Ovary (tissue), 3 donors: ENCODE results near the gene OLIG2.

Source experiments
- CTCF ChIP-seq, 3 donors: fragments of 450-650 bp in 2 of 3; fragments of 200-600 bp in 1 of 3; IDR thresholded peaks; one replicate each; pipeline versions ENCODE4 v1.5.1 to v1.8.0; 2016 to 2022; ENCODE audit warnings: antibody characterized with exemption in 3 of 3, mild to moderate bottlenecking in 1 of 3
- EP300 ChIP-seq: sonication (generic); formaldehyde crosslinking; IDR thresholded peaks from one replicate; pipeline ENCODE4 v1.6.1; 2017; ENCODE audit warnings: antibody characterized with exemption
- POLR2A ChIP-seq: fragments of 450-650 bp; IDR thresholded peaks from one replicate; pipeline ENCODE4 v1.6.1; 2017; ENCODE audit warnings: antibody characterized with exemption, mild to moderate bottlenecking, moderate library complexity
- donor health status: DM: no; HTN: no; CAD: no.

GRCh38 chr21:33075596-33076195 is 50.0 kb downstream of the OLIG2 start:
- TF ChIP-seq CTCF (IDR thresholded peaks at IDR 0.05) = no peak
- no peak for TF ChIP-seq EP300
- TF ChIP-seq POLR2A = no peak
